Prostate gland (tissue), 2 donors: Measurements from ENCODE around the gene MPDU1.

ENCODE experiments used
- CTCF ChIP-seq, 4 experiments: fragments of 200-600 bp in 2 of 4; fragments of 450-650 bp in 2 of 4; sonication (generic) in 2 of 4; IDR thresholded peaks; 1 replicate in 3 of 4; 2 replicates in 1 of 4; pipeline ENCODE4 v1.5.1; 2016 to 2019; ENCODE audit warnings: antibody characterized with exemption in 4 of 4, mild to moderate bottlenecking in 2 of 4, moderate library complexity in 2 of 4
- POLR2A ChIP-seq: fragments of 450-650 bp; IDR thresholded peaks from one replicate; pipeline ENCODE4 v1.6.1; 2016; ENCODE audit warnings: antibody characterized with exemption, mild to moderate bottlenecking

GRCh38 chr17:7569571-7569970 lies 14.1 kb upstream of the MPDU1 start:
- no peak for TF ChIP-seq CTCF (IDR thresholded peaks at IDR 0.05)
- no peak for TF ChIP-seq POLR2A
